DMS114 treated with DMSO at 0.1 percent for 48 hours (cell line): ENCODE data around the gene SMG7.
A peak's percentile ranks its signal among the peaks of the same experiment; 100 is the strongest.

Experiments used
- DNase-seq: peaks from one replicate; lab custom pipeline; 2025; ENCODE audit not compliant: unreplicated experiment; lab: John Stamatoyannopoulos, UW

The SMG7 gene

DNA sequence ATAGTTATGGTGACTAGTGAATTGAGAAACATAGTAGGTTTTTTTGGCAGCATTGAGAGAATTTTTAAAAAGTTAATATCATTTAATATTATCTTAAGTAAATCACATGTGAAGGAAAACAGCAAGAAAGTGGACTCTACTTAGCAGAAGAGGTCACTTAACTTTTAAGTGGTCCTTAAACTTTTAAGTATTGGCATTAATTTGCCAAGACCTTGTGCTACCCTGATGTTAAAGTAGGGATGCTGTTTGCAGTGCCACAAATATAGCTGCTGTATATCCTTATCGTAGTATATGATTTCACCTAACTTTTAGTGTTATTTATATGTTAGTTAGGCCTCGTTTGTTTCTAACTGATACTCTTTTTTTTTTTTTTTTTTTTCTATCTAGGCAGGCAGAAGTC is 40.2 kb downstream of the SMG7 start:
- DNase-seq: no peak

DNA sequence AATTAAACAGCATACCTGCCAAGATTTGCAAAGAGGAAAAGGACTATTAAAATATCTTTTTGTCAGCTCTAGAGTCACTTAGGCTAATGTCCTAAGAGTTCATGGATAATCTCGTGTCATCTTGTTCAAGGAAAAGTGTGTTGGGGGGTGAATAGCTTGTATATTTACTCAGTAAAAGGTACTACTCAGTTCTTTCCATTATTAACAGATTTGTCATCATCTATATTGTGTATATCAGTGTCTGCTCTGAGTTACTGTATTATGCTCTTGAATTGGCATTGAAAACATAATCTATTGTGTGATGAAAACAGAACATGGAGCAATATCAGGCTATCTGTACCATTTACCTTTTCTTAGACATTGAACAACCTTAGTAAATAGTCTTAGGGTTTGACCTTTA is 41.9 kb downstream of the SMG7 start:
- no peak for DNase-seq

DNA sequence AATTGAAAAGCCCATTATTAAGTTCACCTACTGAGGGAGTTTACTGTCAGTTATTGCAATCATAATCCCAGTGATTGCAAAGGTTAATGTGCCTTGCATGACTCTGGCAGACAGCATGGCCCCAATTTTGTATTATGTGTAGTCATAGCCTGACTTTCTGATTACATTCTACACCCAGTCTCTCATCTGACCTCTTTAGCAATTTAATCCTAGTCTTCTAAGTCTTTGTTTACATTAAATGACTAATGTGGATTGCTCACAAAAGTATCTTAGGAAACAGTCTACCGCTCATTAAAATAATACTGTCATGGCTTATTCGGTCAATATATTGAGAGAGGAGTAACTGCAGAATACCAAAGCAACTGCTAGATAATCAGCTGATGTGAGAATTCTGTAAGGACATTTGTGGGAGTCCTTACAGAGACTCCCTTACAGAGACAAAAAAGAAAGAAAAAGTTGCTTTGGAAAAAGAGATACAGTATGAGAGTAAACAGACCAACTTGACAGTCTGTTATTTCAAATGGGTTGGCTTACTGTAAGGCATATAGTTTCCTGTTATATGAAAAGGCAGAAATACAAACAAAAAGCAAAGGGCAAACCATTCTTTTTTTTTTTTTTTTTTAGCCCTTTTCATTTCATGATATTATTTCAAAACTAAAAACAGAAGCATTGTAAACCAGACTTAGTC is 42.8 kb downstream of the SMG7 start:
- DNase-seq: no peak

DNA sequence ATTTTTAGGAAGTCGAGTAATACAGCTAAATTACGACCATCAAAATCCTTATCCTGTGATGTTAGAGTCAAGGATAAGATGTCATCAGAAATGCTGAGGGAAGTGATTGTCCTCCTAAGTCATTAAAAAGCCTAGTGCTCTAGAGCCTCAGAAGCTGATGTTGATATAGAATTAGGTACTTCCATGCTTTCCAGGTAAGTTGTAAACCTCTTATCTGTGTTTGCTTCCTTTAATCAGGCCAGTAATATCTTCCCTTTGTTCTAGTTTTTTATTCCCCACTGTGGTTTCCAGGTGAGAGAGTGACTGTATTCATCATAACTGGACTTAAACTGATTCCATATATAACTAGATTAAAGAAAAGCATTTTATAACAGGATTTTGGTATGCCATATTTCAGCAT is 44.4 kb downstream of the SMG7 start:
- DNase-seq: no peak

DNA sequence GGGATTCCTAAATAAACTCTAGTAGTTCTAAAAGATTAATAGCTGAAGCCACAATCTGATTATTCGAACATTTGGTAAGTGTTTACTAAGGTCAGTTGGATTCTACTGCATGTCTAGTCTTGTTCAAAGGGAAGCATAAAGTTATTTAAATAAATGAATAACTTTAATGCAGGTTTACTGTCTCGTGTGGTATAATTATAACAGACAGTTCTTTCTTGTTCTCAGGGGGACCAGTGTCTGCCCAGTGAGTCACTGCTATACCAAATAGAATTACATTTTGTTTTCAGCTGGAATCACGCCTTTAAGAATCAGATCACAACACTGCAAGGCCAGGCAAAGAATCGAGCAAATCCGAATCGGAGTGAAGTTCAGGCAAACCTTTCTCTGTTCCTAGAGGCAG is 45.1 kb downstream of the SMG7 start:
- DNase-seq: no peak

DNA sequence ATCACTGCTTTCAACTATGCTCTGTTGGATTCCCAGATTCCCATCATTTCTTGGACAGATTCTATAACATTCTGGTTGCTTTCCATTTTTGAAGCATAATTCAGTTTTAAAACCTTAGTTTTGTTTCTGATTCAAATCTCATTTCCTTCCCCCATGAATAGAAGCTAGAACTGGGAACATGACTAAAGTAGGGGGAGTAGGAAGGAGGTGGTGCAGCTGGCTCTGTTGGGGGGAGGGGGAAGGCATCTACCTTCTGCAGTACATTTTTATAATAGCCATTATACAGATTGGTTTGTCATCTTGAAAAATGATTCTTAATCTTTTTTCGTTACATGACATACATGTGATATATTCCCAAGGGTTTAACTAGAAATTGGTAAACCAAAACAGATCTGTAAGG is 48.1 kb downstream of the SMG7 start:
- no peak for DNase-seq

DNA sequence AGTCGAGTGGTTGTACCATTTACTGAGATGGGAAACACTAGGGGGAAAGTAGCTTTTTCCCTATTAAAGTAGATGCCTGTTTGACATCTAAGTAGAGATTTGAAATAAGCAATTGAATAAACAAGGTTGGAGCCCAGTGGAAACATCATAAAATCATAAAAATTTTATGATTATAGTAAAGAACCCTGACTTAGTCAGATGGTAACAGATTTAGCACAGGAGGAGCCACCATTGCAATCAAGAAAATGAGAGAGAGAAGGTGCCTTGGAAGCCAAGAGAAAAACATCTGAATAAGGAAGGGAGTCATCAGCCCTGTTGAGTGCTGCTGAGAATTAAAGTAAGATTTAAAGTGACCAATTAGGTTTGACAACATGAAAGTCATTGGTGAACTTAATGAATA is 49.8 kb downstream of the SMG7 start:
- no peak for DNase-seq

DNA sequence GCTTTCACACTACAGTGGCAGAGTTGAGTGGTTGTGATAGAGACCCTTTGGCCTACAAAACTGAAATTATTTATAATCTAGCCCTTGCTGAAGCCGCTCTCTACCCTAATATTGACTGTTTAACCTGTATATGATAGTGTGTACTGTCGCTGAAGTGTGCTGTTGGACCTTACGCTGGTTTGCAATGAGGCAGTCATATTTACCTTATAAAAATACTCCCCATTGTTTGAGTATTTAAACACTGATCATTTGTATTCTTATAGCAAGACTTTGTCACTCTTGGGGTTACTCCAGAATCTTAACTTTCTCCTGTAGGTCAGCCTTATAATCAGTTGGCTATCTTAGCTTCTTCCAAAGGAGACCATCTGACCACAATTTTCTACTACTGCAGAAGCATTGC is 56.3 kb downstream of the SMG7 start:
- no peak for DNase-seq

DNA sequence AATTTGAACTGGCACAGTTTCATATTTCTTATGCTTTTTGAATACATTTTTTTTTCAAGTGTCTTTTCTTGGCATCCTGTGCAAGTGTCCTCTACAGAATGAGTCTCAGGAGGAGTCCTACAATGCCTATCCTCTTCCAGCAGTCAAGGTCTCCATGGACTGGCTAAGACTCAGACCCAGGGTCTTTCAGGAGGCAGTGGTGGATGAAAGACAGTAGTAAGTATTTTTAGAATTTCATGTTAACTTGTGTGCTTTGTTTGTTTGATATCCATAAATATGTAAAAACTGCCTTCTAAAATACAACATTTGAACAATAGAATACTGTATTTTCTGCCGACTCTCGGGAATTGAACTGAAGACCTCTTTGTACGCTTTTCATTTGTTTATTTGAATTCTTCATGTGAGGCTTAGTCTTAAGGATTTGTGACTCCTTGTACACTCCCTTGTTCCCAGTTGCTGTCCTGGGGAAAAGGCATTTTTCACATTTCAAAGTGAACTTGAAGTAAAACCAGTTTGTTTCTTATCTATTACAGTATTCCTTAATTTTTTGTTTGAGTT is 61.4 kb downstream of the SMG7 start:
- DNase-seq: no peak

DNA sequence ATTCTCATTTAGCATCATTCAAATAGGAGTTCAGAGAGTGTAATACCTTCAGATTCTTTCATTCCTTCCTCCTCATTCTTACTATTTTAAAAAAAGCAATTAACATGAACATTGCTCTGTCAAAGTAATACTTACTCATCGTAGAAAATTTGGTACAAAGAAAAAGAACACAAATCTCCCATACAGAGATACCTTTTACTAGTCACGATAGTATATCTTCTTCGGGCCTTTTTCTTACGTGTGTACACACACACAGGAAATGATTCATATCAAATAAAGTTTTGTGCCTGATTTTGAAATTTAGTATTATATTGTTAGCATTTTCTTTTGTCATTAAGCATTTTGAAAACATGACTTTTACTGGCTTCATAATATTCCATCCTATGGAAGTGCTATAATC is 65.1 kb downstream of the SMG7 start:
- DNase-seq: no peak

DNA sequence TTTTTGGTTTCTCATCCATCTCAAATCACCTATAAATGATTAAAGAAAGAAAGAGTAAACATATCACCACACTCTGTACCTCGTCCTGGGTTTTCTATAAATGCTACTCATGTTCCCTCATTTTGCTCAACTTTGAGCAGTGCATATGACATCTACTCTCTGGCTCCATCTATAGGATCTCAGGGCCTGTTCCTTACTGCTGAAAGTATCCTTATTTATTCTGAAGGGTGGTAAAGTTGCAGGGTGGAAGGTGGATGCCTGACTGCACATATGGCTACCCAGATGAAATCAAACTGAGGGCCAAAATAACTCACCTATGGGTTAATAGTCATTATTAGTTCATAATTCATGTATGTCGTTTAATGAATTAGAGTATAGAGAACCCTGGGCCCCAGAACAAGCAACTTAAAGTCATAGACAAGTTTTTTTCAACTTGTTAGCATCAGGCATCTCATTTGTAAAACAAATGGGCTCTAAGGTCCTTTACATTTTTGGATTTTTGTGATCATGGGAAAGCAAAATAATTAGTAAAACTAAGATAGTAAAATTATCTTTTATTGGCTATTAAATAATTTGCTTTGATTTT is 71.4 kb downstream of the SMG7 start:
- peak; percentile 76 for DNase-seq

DNA sequence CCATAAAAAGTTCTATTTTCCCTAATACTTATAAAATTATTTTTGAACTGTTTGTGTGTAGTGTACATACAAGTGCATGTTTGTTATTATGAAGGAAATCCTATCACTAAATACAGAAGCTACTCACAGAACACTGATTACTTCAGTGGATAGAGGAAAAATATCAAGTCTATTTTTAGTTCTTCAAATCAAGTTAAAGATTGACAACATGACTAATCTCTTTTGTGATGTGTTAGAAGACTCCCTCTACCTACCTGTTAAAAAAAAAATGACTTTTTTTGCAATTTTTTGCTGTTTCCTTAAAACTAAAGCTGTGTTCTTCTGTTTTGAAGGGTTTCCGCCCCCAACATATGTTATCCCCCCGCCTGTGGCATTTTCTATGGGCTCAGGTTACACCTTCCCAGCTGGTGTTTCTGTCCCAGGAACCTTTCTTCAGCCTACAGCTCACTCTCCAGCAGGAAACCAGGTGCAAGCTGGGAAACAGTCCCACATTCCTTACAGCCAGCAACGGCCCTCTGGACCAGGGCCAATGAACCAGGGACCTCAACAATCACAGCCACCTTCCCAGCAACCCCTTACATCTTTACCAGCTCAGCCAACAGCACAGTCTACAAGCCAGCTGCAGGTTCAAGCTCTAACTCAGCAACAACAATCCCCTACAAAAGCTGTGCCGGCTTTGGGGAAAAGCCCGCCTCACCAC is 72.4 kb downstream of the SMG7 start:
- no peak for DNase-seq

DNA sequence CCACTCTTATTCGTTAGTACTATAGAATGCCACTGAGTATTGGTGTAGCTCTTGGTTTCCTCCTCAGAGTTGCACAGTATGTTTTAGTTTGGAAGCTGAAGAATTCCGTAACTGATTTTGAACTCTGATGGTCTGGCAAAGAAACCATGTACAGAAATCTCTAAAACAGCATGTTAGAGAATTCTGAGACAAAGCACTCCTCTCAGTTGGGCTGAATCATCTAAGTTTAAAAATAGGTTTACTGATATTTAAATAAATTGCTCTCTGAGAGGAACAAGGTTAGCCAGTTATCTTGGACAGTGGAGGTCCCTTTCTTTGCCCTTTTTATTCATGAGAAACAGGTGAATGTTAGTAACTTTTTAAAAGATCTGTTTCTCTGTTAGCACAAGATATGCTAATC is 74.1 kb downstream of the SMG7 start:
- no peak for DNase-seq

DNA sequence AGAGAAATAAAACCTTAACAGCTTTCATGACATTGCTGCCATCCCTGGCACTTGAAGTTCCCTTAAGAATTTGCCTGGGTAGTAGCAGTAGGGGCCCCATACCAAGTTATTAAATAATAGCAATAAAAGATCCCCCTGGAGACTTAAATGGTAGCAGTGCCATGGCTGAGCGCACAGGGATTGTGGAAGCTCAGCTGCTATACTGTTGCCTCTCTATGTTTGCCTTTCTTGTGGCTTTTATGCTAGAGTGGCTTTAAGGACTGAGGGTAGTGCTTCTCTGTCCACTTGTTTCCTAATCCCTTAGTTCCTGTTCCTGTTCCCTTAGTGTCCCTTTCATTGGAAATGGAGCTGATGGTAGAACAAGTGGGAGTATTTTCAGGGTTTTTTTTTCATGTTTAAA is 75.8 kb downstream of the SMG7 start:
- no peak for DNase-seq

DNA sequence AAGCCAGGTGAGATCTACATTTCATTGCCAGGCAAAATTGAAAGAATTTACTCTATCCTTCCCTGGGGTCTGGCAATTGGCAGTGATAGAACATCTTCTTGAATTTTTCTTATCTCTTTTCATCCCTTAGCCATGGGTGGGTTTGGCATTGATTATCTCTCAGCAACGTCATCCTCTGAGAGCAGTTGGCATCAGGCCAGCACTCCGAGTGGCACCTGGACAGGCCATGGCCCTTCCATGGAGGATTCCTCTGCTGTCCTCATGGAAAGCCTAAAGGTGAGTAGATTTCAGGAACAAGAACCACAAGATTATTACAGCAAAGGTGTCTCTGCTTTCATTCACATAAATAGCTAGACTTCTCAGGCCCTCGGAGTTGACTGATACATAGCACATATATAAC is 78.6 kb downstream of the SMG7 start:
- no peak for DNase-seq

DNA sequence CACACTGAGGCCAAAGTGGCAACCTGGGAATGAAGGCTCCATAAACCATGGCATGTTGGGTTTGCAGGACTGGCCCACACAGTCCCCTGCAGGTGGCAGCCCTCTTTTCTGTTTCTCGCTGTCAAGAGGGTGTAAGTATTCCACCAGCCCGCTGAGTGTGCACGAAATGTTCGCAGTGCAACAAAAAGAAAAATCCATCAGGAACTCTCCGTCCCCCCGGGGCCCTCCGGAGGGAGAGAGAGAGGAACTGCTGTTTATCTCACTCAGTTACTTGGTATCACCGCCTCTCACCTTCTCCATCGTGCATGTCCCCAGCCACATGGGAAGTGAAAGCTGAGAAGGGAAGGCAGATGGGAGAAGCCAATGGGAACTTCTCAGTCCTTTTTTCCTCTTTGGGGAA is 79.6 kb downstream of the SMG7 start:
- DNase-seq: no peak

DNA sequence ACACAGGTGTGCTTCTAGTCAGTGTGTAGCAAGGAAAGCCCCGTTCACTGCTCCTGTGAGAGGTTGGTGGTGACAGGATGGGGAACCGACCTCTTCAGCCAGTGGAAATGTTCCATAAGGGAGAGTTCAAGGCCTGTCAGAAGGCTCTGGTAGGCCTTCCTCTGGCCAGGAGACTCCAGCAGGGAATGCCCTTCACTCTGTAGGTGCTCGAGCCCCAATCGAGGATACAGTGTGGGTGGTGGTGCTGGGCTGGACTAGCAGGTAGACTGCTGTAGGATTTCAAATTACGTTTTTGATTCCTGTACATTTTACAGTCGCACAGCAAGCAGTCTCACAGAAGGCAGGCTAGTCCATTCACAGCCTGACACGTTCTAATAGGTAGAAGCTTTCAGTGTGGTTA is 80.1 kb downstream of the SMG7 start:
- DNase-seq: no peak

DNA sequence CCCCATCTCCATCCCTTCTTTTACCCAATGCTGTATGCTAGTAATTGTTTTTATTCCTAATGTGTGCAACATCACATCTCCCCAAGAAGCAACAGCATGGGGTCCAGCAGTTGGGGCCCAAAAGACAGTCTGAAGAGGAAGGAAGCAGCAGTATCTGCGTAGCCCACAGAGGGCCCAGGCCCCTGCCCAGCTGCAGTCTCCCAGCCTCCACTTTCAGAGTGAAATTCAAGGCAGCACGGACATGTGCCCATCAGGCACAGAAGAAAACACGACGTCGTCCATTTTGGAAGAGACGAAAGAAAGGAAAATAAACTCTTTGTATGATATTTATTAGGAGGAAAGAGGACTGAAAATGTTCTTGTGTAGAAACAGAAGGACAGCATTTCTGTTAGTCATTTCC is 80.6 kb downstream of the SMG7 start:
- no peak for DNase-seq

DNA sequence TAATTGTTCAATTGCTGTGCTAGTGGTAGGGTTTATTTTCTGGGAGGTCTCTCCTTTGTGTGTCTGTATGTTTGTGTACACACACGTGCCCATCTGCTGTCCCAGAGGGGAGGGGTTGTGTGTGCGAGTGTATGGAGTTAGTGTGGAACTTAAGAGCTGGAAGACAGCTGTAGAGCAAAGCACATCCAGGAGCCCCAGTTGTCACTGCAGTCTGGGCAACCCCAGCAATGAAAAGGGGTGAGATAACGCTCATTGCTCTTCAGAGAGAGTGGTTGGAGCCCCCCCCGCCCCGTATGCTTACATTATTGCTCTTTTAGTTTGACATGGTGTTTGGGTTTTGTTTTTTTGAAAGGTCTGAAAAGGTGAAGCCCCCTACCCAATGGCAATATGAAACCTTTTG is 81.0 kb downstream of the SMG7 start:
- DNase-seq: no peak

DNA sequence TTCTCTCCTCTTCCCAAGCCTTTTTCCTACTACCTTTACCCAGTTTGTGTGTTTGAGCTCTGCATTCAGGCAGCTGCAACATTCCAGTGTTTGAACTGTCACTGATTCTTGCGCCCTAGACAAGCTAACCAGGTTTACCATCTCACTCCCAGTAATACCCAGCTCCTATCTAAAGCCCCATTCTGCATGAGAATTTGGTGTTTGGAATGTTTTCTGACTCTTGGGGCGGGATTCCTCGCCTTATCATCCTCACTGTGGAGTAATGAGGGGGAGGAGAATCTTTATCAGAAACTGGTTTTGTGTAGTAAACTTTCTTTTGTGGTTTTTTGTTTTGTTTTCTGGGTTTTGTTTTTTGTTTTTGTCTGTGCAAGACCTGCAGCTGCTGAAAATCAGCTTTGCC is 81.5 kb downstream of the SMG7 start:
- DNase-seq: no peak

DNA sequence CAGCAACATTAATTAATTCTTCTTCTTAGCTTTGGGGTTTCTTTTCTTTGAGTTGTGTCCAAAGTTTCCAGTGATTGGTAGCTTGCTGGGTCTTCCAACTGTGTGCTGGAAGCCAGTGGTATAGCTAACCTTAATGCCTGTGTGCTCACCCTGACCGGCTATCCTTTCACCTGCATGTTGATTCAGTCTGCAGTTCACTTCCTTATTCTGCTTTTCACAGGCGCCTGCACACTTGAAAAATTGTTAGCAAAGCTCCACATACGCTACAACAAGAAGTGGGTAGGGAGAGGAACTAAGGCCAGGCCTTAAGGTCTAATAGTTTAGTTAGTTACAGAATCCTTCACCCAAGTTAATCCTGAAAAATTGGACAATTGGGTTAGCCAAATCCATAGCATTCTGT is 82.3 kb downstream of the SMG7 start:
- no peak for DNase-seq

DNA sequence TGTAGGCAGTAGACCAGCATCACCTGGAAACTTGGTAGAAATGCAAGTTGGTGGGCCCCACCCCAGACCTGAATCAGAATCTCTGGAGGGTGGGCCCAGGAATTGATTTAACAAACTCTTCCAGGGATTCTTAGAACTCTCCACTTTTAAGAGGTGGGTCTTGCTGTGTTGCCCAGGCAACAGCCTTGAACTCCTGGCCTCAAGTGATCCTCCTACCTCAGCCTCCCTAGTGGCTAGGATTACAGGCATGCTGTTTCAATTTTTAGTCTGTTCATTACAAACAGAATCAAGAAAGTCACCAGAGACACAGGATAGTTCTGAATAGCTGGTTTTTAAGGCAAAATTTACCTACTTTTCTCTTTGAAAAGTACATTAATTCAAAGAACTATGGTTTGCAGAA is 86.8 kb downstream of the SMG7 start:
- DNase-seq: no peak
